H7 (cell line): ENCODE measurements around the gene NUCB1. TPM values are rescaled to one million over a fixed set of nuclear protein-coding genes. Genes with fewer than 3 reads are reported as not detected.
"Not testable (repeated sequence)": the region's sequence is repeated elsewhere in the genome, so short reads cannot be mapped to it uniquely, and the experiment has no call there.

Experiments
- DNase-seq: peaks from one replicate; pipeline ENCODE4 v3.0.0; 2012
- H3K27me3 ChIP-seq: 2 replicates; pipeline ENCODE4 v1.6.0; 2011; ENCODE audit warnings: mild to moderate bottlenecking, low read length; ENCODE audit not compliant: control insufficient read depth, insufficient read depth
- H3K36me3 ChIP-seq: replicated peaks from 2 replicates; pipeline ENCODE4 v1.5.1; 2011; ENCODE audit warnings: low read length; ENCODE audit not compliant: control insufficient read depth, insufficient read depth
- H3K4me3 ChIP-seq: 2 replicates; pipeline ENCODE4 v1.5.1; 2011; ENCODE audit warnings: low read depth, mild to moderate bottlenecking, control low read depth, low read length, moderate library complexity; ENCODE audit not compliant: insufficient read depth
- total RNA-seq: library from RNA; depleted of rRNA; stranded (reverse); fragments of >200 nt; shearing (Covaris generic); gene quantifications from 2 replicates; pipeline ENCODE4 v1.2.3, GENCODE V29; 2014

The NUCB1 gene
- total RNA-seq, 1 experiment from 2014 or later: 203 TPM

GRCh38 chr19:48925890-48926289 lies 25.8 kb downstream of the NUCB1 start:
- DNase-seq, H3K36me3 ChIP-seq, H3K27me3 ChIP-seq, H3K4me3 ChIP-seq: not testable (repeated sequence)

DNA sequence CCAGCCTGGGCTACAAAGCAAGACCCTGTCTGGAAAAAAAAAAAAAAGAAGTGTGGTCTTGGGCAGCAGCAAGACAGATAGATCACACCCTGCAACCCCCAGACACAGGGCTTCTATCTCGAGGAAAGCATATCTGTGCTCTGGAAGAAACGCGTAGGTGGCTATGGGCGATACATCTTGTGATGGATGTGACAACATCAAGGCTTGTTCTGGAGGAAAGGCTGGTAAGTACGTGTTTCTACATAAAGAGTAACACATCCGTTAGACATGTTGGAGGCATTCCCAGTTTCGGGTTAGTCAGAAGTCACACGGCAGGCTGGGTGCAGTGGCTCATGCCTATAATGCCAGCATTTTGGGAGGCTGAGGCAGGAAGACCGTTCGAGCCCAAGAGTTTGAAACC lies 26.8 kb downstream of the NUCB1 start:
- DNase-seq: no peak
- H3K4me3 ChIP-seq: no peak overlapping the region
- H3K36me3 ChIP-seq: peaks cover 2% of the 10 kb centered on the region; the same call in 1 of the 2 replicates
- H3K27me3 ChIP-seq: peaks cover under 1% of the 10 kb centered on the region; the same call in 1 of the 2 replicates

GRCh38 chr19:48927692-48928091 lies 27.6 kb downstream of the NUCB1 start:
- not testable (repeated sequence) for H3K27me3 ChIP-seq, H3K4me3 ChIP-seq, H3K36me3 ChIP-seq, DNase-seq

- Histone ChIP-seq H3K27me3 (peaks cover 13% of the 10 kb centered on the region), H3K36me3 (no peaks in the 10 kb centered on the region), H3K4me3 (no peak overlapping the region)
- no peak for DNase-seq
These were observed 28.3 kb downstream of the NUCB1 start for GRCh38 chr19:48928164-48929025.

DNA sequence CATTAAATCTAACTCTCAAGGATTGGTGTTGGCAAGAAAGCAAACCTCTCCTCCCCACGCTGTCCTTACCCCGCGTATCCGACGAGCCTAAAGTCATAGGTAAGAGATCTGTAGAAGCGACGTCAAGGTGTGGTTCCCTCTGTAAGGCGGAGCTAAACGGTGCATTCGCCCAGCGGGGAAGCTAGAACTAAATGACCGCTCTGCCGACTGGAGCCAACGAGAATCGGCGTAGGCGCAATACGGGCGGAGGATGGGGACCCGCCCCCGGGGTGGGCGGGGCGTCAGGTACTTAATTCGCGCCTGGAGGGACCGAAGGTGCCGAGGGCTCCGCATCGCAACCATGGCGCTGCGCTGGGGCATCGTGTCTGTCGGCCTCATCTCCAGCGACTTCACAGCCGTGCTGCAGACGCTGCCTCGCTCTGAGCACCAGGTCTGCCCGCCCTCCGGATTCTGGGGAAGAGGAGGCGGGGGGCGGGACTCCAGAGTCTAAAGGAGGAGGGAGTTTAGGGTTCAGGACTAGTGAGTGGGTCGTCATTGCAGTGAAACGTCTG lies 33.3 kb downstream of the NUCB1 start, which contains the start of gene DHDH:
DHDH (plus strand) TSS at position 318 of the 551 bp plus-strand sequence; CDS start at position 341, 23 bp downstream.
- H3K36me3 ChIP-seq: no peaks in the 10 kb centered on the region
- peak; percentile 98 for DNase-seq
- H3K27me3 ChIP-seq: peaks cover 26% of the 10 kb centered on the region

DNA sequence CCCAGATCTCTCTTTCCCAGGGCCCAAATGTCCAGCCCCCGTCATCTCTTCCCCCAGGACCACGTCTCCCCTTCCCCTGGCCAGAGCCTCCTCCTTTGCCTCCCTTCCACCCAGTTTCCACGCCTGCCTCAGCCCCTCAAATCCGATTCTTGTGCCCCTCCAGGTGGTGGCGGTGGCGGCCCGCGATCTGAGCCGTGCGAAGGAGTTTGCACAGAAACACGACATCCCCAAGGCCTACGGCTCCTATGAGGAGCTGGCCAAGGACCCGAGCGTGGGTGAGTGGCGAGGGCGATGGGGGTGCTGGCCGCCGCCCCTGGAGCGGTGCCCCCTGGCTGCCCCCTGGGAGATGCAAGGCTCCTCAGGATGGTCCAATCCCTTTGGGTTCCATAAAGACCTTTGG lies 34.7 kb downstream of the NUCB1 start:
- no peaks in the 10 kb centered on the region for H3K36me3 ChIP-seq
- DNase-seq: peak; percentile 81
- H3K4me3 ChIP-seq: no peak overlapping the region
- peaks cover 26% of the 10 kb centered on the region for H3K27me3 ChIP-seq

More for the DNA sequence above, 33.3 kb downstream of the NUCB1 start, which contains the start of gene DHDH:
- H3K4me3 ChIP-seq: peak within 1 kb of the TSS; percentile 41

DNA sequence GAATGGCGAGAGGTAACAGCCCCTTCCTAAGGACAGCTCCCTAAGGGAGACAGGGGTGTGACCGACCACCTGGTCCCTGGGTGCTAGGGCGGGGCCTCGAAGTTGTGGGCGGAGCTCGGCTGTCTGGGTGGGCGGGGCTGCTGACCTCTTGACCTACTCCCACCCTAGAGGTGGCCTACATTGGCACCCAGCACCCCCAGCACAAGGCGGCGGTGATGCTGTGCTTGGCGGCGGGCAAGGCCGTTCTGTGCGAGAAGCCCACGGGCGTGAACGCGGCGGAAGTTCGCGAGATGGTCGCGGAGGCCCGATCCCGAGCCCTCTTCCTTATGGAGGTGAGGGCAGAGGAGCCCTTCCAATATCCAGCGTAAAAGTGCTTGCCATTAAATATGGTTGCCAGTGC lies 35.8 kb downstream of the NUCB1 start:
- Histone ChIP-seq H3K27me3 (peaks cover 26% of the 10 kb centered on the region), H3K4me3 (no peak overlapping the region), H3K36me3 (no peaks in the 10 kb centered on the region)
- peak; percentile 62 for DNase-seq

DNA sequence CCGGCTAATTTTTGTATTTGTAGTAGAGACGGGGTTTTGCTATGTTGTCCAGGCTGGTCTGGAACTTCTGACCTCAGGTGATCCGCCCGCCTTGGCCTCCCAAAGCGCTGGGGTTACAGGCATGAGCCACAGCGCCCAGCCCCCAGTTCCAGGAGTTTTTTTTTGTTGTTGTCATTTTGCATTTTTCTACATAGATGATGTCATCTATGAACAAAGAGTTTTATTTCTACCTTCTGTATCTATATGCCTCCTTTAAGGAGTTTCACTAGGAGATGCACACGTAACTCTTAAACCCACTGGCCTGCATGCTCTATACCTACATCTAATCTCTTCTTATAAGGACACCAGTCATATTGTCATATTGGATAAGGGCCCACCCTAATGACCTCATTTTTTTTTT lies 38.1 kb downstream of the NUCB1 start:
- DNase-seq: no peak
- Histone ChIP-seq H3K36me3 (no peaks in the 10 kb centered on the region), H3K4me3 (no peak overlapping the region), H3K27me3 (peaks cover 14% of the 10 kb centered on the region; the same call in 1 of the 2 replicates)

GRCh38 chr19:48940902-48941301 lies 40.8 kb downstream of the NUCB1 start:
- Histone ChIP-seq H3K36me3 (no peaks in the 10 kb centered on the region), H3K27me3 (no peaks in the 10 kb centered on the region), H3K4me3 (no peak overlapping the region)
- DNase-seq: no peak

DNA sequence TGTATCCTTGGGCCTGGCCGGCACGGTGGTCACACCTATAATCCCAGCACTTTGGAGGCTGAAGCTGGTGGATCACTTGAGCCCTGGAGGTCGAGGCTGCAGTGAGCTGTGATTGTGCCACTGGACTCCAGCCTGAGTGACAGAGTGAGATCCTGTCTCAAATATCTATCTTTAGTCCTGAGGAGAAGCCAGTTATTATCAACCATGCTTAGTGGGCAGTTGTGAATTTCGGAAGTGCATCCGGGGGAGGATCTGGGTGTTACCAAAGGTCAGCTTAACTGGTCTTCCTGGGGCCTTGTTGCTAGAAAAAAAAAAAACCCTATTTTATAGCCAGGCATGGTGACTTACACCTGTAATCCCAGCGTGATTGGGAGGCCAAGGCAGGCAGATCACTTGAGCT lies 43.0 kb downstream of the NUCB1 start:
- no peak overlapping the region for H3K4me3 ChIP-seq
- H3K27me3 ChIP-seq: no peaks in the 10 kb centered on the region
- DNase-seq: no peak
- H3K36me3 ChIP-seq: no peaks in the 10 kb centered on the region

- Histone ChIP-seq H3K27me3 (no peaks in the 10 kb centered on the region), H3K36me3 (no peaks in the 10 kb centered on the region), H3K4me3 (no peak overlapping the region)
- DNase-seq: no peak
These were observed 45.3 kb downstream of the NUCB1 start for GRCh38 chr19:48945415-48945814.

- DNase-seq: no peak
- no peaks in the 10 kb centered on the region for H3K27me3 ChIP-seq
- no peaks in the 10 kb centered on the region for H3K36me3 ChIP-seq
These were observed 45.7 kb downstream of the NUCB1 start for GRCh38 chr19:48945817-48946216.

DNA sequence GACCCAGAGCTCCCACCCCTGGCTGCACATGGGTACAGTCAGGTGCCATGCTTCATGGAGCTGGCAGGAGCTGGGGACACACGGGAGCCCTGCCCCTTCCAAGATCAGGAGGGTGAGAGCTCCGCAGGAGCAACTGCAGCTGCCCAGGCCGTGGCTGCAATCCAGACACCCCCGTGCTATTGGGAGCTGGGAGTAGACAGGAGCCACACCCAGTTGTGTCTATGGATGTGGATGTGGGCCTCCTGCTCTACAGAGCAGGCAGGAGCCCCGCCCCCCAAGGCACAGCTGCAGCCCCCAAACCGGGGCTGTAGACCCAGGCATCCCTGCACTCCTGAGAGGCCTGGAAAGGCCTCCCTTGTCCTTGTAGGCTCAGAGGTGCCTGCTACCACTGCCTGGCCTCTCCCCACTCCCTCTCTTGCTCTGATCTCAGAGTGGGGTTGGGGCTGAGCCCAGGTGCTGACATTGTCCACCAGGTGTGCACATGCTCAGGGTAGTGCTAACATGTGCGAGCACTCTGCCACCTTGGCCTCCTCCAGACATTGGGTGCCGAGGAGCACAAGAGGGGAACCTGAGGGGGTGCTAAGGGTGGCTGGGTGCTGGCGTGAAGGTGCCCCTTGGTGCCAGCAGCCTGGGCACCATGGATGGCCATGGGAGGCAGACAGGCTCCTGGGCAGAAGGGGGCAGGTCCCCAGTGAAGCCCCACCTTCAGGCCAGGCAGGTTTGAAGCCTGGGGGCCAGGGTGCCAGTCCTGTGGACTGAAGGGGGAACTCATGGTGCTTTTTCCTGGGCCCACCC lies 46.5 kb downstream of the NUCB1 start:
- H3K27me3 ChIP-seq: no peaks in the 10 kb centered on the region
- H3K36me3 ChIP-seq: no peaks in the 10 kb centered on the region
- H3K4me3 ChIP-seq: no peak overlapping the region
- DNase-seq: peak; percentile 35

More at GRCh38 chr19:48945817-48946216, 45.7 kb downstream of the NUCB1 start:
- no peak overlapping the region for H3K4me3 ChIP-seq

DNA sequence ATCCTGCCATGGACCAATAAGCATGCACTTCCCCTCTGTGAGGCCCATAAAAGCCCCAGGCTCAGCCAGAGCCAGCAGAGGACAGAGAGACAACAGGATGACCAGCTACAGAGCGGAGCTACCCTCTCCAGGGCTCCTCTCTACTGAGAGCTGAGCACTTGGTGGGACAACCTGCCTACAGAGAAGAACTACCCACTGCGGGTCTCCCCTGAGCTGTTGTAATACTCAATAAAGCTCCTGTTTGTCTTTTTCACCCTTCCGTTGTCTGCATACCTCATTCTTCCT lies 47.1 kb downstream of the NUCB1 start:
- H3K36me3 ChIP-seq: no peaks in the 10 kb centered on the region
- no peaks in the 10 kb centered on the region for H3K27me3 ChIP-seq
- H3K4me3 ChIP-seq: no peak overlapping the region
- no peak for DNase-seq

- Histone ChIP-seq H3K36me3 (no peaks in the 10 kb centered on the region), H3K27me3 (no peaks in the 10 kb centered on the region), H3K4me3 (no peak overlapping the region)
- no peak for DNase-seq
These were observed 50.0 kb downstream of the NUCB1 start for GRCh38 chr19:48950159-48950558.
